ENCODE results near the gene REPS1. TPM values are rescaled to one million over a fixed set of nuclear protein-coding genes. Genes with fewer than 3 reads are reported as not detected.

Gene REPS1
- total RNA-seq, 1 experiment from 2014 or later, result 74.4 TPM

- DNase-seq, result no peak
- no peak overlapping the region for H2BK15ac ChIP-seq (ENCODE audit: low read depth, low read length)
- Mint-ChIP-seq H3K27ac (no peak overlapping the region), H3K27me3 (ENCODE audit: low read depth) (no peaks in the 10 kb centered on the region), H3K4me1 (peaks cover 44 to 51% of the 10 kb centered on the region in 2 experiments), H3K4me3 (no peak overlapping the region), H3K36me3 (ENCODE audit: insufficient read depth in 1 of 3, low read depth in 3 of 3) (no peaks in the 10 kb centered on the region), H3K9me3 (no peaks in the 10 kb centered on the region)
- H4K20me1 ChIP-seq (ENCODE audit: control insufficient read depth, insufficient read depth, insufficient read length), result no peaks in the 10 kb centered on the region
- H3K56ac ChIP-seq (ENCODE audit: insufficient read length, low read depth, low read length), result no peak overlapping the region
- no peak overlapping the region for H2BK120ac ChIP-seq (ENCODE audit: low read depth, low read length, poor library complexity, severe bottlenecking)
- H3K4ac ChIP-seq (ENCODE audit: low read depth, low read length), result no peak overlapping the region
- peaks cover 5% of the 10 kb centered on the region for H3K79me1 ChIP-seq (ENCODE audit: insufficient read depth, low read depth, low read length, poor library complexity, severe bottlenecking)
- peaks cover 46% of the 10 kb centered on the region; the same call in 1 of the 2 replicates for H3K79me2 ChIP-seq (ENCODE audit: insufficient read depth, low read length)
- H3K27ac ChIP-seq (ENCODE audit: insufficient read length, low read depth, low read length), result no peak overlapping the region
- H3T11ph ChIP-seq (ENCODE audit: low read length), result no peak overlapping the region
- H3K27me3 ChIP-seq (ENCODE audit: insufficient read depth, low read length), result no peaks in the 10 kb centered on the region
- no peak overlapping the region for H3K23ac ChIP-seq (ENCODE audit: insufficient read length, low read depth, low read length)
- no peak overlapping the region for H2BK5ac ChIP-seq (ENCODE audit: insufficient read length, low read length)
- H4K8ac ChIP-seq (replicated peaks; ENCODE audit: insufficient read length, low read depth, low read length), result no peak overlapping the region
- H2AK5ac ChIP-seq (ENCODE audit: insufficient read length, low read length), result no peak overlapping the region
- H3K9ac ChIP-seq (ENCODE audit: extremely low read depth, insufficient read length, low read length), result no peak overlapping the region
- H3K9me3 ChIP-seq (ENCODE audit: control insufficient read depth, low read depth, low read length), result no peaks in the 10 kb centered on the region
- peaks cover 2% of the 10 kb centered on the region; the same call in 1 of the 2 replicates for H3K4me1 ChIP-seq (ENCODE audit: insufficient read depth, low read length)
- no CpG with 5 or more reads among the region's 2 CpGs for WGBS (ENCODE audit: extremely low coverage, insufficient read length, low lambda C conversion rate)
- no peak overlapping the region for H3K14ac ChIP-seq (ENCODE audit: insufficient read depth, low read length)
- H2AFZ ChIP-seq (ENCODE audit: low read length), result no peak overlapping the region
- H4K5ac ChIP-seq (ENCODE audit: insufficient read length, low read depth, low read length), result no peak overlapping the region
- H3K23me2 ChIP-seq (ENCODE audit: insufficient read length, low read depth, low read length, poor library complexity, severe bottlenecking), result no peaks in the 10 kb centered on the region
- TF ChIP-seq CTCF (conservative IDR thresholded peaks at IDR 0.05), result no peak
- H3K18ac ChIP-seq (ENCODE audit: insufficient read length, low read depth, low read length), result no peak overlapping the region
- H2BK20ac ChIP-seq (ENCODE audit: low read depth, low read length, poor library complexity, severe bottlenecking), result no peak overlapping the region
- H2BK12ac ChIP-seq (ENCODE audit: insufficient read length, low read depth, low read length), result no peak overlapping the region
- H3K4me2 ChIP-seq (ENCODE audit: insufficient read depth, insufficient read length, low read length), result no peak overlapping the region
- no peak overlapping the region for H4K91ac ChIP-seq (ENCODE audit: insufficient read length, low read depth, low read length)
Measured at GRCh38 chr6:138981416-138981815, 6.6 kb downstream of the REPS1 start.
